ENCODE results near the gene SMPX.

The SMPX gene

DNA sequence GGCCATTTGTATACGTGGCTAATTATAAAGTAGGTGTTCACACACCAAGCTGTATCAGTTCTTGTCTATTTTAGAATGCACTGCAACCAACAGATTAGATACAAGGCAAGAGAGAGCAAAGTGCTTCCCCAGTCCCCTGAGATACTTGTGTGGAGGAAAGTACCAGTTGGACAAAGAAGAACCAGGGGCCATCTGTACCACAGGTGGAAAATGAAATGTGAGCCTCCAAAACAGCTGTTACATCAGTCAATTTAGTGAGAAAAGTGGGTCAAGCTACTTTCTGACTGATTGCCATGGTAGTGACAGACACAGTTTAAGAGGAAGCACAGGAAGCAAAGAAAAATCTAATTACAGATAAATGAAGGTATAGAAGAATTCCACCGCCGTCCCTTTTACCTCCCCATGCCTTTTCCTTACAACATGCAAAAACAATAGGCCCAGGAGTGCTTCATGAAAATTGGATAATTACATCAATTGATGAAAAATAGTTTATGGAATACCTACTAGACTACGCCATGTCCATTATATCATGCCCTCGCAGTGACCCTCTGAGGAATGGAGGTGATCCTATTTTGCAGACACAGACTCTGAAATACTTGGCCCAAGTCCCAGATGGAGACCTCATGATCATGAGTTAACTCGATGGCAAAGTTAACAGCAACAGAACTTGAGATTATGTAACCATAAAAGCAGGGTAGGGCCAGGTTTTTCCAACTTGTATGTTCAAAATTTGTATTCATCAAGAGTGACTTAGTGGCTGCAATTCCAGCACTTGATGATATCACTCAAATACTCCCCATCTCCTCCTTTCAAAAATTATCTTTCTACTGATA lies 15.8 kb downstream of the SMPX start:
- DNase-seq: no peak

DNA sequence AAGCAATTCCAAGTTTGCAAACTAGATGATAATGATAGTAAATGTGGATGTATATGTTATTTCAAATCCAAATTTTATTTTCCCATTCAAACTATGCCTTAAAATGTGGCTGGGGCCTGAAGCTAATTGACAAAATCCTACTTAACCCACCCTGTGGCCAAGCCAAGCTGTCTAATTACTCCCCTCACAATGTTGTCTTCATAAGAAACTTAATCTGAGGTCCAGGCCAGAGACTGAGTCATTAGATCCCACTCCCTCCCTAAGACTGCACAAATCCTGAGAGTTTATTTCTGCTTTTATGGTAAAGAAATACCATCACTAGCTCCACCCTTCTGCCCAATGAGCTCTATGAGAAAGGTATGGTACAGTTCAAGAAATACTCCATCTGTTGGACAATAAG lies 16.6 kb downstream of the SMPX start:
- no peak for DNase-seq

DNA sequence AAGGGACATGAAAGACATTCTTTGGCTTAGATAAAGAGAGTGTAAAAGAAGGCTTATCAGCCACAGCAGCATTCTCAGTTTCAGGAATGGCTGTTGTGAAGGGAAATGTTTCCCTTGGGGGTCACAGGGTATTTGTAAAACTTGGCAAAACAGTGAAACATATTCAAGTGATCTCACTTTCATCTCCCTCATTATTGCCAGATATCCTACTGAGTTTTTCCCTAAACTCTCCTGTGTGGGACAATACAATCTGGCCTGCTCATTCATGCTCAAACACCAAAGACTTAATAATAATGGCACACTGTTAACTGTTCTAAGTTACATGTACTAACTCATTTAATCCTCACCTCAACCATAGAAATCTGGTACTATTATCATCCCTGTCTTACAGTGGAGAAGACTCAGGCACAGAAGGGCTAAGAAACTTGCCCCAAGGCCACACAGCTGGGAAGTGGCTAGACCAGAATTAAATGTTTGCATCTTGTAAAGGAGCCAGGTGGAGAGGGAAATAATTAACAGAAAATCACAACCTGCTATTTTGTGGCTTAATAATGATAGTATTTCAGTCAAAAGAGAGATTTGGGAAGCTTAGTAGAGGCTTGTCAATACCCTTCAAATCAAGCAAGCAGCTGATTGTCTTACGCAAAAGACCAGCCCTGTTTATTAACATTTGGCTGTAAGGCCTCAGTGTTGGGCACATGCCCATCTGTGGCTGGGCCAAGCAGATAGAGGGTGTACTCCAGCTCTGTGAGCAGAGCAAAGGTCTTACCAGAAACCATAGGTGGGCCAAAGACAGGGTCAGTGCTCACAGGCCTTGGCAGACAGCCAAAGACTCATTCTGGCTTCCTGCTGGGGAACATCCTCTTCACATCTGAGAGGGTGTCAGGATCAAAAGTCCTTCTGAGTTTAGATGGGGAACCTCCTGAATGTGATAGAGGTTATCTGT lies 17.3 kb downstream of the SMPX start:
- no peak for DNase-seq

DNA sequence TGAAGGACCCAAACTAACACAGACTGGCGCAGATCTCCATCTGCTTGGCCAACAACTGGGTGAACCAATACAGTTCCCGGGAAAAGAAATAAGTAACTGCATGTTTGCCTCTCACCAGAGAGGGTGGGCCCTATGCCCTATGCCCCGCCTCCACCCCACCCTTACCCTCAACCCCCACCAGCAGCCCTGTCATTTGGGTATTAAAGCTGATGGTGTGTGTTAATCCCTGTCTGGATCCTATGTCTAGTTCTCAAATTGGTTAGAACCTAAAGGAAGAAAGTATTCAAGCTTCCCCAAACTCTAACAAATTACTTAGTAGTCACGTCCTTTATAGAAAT lies 19.0 kb downstream of the SMPX start:
- no peak for DNase-seq

DNA sequence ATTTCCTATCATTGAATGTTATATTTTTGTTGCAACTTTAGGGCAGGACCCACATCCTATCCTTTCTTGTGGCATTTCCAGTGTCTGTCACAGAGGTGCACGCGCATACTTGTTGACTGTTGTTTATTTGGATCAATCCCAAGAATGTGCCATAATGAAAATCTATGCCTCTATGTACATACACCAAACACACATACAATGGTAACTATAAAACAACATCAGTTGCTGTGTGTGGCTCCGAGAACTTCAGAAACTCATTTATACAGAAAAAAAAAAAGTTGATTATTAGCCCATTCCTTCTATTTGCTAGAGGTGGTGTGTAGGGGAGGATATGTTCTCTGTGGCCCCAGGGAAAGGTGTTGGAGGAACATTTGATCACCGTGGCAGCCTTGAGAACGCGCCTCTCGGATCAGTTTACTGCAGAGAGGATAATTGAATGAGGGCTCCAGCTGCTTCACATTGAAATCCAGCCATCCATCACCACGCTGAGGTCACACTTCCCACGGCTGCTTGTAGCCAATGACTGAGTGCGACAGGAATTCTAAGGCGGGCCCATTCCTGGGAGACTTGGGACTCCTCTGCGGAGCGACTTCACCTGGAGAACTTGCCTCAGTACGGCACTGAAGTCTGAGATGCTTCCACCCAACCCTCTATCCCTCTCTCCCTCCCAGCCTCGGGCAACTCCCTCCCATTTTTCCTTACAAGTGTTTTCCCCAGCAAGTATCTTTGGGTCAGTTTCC lies 19.5 kb downstream of the SMPX start:
- DNase-seq: no peak

DNA sequence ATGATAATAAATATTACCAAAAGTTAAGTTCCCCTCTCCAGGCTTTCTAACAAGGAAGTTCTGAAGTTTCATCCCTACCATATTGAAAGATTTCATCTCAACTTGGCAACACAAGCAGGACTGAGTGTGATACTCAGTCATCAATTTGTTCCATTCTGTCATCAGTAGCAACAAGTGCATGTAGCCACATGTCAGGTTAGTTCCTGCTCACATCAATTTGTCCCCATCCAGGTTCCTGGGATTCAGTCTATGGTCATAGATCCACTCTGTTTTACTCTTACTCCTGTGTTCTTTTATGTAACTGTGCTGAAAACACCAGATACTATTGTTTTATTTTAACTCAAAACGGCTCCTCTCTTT lies 22.2 kb downstream of the SMPX start:
- DNase-seq: no peak

DNA sequence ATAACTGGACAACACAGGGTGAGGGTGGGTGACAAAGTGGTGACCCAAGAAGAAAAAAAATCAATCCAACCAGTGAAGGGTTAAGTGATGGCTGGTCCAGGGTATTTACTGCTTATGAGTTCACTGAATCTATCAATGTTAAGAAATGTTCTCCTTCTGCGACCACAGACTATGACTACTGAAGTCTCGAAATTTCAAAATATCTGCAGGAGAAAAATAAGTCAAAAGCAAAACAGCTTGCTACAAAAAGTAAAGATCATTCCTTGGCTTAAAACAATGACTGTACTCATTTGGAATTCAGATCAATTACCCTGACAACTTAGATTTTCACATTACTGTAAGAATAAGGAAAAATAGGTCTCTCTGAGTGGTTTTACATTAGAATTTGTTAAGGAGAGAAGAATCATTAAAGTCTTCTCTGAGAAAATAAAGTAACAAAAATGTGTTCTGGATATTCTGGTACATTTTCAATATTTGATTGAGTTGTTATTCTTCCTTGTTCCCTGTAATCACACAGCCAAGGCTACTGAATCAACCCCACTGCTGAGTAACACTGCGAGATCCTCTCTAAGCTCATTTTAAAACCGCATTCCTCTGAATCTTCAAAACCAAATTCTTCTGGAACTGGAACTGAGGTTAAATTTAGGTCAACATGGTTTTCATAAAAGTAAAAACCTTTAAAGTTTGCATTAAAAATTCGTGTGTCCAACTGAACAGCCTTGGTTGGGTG lies 22.7 kb downstream of the SMPX start:
- DNase-seq: no peak

DNA sequence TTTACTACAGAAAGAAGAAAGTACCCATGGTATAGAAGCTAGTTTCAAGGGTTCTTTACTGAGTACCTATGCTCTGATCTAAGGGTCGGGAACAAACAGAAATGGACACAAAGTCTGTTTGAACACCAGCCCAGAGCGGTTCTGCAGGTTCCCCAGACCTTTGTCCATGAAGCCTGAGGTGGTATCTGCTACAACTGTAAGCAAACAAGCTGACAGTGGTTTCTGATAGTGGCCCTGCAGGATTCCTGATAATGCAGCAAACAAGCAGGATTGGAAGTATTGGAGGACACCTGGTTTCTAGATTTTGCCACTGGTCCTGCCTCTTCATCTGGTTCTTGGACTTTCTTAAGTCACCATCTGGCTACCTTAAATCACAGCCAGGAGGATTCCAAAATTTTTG lies 23.7 kb downstream of the SMPX start:
- DNase-seq: no peak

DNA sequence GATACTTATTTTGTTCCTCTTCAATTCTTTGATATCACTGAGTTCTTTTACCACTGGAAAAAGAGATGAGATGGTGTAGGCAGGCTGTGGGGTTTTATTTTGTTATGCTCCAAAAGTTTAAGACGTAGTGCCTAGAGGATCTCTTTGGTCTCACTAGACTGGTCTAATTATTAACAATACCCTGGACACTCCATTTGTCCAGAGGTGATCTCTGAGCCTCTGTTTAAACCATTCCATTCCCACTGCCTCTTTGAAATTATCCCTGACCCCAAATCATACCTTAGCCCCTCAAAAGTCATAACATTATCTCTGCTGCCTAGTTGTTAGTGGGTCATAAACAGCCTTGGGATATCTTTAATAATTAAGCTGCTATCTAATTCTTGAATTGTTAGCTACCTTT lies 24.2 kb downstream of the SMPX start:
- no peak for DNase-seq

DNA sequence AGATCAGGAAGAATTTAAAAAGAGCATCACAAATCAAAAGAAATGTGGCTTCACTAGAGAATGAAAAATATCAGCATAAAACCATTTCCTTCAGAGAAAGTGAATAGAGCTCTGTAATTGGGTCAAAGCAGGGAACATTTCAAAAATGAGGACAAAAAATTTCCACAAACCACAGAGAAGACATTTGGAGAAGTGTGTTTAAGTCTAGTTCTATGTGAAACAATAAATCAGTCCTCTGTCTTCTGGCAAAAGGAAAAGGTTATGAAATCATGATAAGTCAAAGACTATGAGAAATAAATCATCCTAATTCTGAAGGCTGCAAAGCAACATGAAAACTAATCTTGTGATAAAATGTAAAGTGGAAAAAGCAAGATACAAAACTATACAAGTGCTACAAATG lies 27.9 kb downstream of the SMPX start:
- no peak for DNase-seq

DNA sequence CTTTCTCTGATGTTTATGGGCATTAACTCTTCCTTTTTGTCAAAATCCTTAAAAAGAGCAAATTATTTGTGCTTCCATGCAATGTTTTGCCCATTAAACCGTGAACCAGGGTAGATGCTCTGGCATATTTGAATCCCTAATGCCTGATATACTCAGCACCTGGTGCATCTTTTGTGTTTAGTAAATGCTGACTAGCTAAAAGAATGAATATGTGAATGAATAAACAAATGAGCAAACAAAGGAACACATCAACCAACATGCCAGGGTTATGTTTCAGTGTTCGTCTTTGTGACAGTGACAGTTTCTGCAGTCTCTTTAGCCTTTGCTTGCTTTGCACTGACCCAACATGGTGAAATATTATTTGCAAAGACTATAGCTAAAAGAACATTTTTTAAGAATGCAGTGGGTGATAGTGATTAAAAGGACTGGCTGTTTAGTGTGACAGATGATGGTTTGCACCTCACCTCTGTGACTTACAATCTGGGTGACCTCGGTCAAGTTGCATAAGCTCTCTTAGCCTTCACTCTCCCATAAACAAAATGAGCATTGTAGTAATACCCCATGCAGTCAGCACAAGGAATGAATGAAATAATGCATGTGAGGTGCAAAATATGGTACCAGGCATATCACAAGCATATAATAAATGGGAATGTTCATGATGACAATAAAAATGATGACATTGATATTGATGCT lies 29.5 kb downstream of the SMPX start:
- no peak for DNase-seq

DNA sequence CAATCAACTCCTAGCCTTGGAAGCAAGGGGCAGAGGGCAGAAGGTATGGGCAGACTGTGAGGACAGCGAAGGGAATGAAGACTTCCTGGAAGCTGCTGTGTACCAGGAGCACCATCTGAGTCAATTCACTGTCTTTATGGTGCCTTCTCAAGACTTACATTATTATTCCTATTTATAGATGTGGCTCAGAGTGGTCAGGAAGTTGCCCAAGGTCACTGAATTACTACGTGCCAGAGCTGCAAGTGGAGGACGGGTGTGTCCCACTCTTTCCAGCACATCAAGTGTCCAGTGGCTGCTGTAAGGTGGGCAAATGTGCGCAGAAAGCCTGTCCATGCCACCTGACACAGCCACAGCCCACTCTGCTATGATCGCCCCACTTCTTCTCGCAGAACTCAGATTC lies 32.0 kb downstream of the SMPX start:
- DNase-seq: no peak

DNA sequence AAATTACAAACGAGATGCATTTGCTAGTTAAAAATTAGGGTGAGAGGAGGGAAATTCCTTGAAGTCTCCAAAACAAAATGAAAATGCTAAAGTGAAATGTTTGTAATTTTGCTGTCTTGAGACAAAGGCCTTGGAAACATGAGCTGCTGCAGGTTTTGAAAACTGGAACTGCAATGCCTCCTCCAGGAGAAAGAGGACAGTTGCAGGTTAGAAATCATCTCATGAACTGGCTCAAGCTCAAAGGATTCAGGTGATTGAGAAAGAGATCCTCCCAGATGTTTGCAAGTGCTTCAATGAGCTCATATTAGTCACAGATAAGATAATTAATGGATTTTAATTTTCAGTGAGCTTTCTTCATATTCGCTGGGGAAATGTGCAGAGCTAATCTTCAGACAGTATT lies 32.4 kb downstream of the SMPX start:
- DNase-seq: no peak

DNA sequence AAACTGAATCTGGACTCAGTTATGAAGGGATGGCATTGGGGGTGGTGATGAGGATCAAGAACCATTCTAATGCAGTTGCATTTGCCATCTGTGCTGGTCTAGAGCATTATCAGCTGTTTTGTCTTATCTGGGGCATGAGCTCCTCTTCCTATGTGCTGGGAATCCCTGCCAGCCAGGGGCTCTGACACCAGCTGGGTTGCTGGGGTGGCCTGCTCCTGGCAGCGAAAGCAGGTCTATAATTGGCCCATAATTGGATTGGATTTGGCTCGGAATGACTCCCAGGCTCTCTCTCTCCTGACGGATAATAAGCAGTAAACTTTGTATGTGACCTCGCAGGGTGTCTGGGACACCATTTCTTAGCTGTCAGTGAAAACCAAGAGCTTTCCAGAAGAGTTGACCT lies 34.1 kb downstream of the SMPX start:
- DNase-seq: no peak

DNA sequence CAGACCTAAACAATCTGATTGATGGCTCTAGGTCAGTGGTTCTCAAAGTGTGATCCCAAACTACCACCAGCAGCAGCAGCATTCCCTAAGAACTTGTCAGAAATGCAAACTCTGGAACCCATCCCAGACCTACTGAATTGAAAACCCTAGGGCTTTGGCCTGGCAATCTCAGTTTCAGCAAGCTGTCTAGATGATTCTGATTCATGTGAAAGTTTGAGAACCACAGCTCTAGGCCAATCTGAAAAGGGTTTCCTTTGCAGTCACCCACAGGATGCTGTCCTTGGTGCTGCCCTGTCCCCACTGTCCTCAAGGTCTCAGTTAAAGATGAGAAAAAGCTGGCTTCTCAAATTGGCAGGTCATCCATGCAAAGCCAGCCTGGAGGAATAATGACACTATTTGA lies 34.8 kb downstream of the SMPX start:
- no peak for DNase-seq

DNA sequence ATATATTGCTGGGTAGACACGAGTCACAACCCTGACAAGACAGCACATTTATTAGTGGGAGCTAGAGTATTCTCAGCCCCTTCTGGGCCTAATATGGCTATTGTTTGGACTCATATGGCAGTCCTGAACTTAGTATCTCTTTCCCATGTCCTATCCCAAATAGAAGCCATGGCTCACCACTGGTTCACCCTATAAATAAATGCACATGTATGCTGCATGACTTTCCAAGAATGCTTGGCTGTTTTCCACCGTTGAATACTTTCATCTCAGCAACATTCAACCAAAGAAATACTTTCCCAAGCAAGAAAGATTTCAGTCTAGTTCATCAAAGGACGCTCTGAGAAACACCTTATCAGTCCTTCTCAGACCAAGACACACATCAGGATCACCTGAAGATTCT lies 36.7 kb downstream of the SMPX start:
- no peak for DNase-seq

DNA sequence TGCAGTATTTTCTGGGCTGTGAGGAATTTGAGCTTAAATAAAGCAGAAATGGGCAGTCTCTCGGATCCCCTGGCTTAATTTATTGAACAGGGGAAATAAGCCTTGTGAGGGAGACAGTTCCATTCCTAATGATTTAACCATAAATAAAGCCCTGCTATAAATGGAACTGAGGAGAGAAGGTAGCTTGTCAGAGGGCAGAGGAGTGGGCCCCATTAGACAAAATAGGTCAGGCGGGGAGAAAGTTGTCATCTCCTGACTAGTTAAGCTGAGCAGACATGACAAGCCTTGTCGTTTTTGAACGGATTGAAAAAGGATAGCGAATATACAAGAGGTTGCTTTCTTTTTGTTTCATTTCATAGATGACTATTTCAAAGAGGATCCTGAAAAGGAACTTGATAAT lies 39.3 kb downstream of the SMPX start:
- no peak for DNase-seq

DNA sequence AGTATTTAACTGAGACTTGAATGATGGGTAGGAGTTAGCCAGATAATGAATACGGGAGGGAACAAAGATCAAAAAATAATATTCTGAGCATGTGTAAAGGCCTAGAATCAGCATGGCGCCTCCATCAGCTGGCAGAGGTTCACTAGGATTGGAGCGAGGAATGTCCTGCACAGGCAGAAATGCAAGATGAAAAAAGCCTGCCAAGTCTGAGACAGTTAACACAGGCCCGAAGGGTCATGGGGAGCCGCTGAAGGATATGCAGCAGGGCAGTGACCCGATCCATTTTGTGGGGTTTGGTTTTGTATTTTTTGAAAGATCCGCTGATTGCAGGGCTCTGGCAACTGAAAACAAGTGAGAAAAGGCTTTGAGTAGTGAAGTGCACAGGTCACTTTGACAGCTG lies 40.1 kb downstream of the SMPX start:
- no peak for DNase-seq

DNA sequence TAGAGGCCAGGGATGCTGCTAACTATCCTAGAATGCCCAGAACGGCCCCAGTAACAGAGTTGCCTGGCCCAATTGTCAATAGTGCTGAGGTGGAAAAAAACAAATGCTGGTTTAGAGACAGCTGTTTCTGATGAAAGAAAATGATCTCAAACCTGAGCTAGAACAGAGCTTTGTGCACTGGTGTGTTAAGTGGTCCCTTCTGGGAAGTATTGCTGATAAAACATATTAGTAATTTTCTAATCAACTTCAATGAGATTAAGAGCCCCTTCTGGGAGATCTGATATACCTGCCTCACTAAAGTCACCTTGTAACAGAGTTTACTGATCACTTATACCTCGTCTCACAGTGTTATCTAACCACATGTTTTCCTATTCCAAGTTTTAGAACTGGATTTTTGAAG lies 42.1 kb downstream of the SMPX start:
- DNase-seq: no peak

DNA sequence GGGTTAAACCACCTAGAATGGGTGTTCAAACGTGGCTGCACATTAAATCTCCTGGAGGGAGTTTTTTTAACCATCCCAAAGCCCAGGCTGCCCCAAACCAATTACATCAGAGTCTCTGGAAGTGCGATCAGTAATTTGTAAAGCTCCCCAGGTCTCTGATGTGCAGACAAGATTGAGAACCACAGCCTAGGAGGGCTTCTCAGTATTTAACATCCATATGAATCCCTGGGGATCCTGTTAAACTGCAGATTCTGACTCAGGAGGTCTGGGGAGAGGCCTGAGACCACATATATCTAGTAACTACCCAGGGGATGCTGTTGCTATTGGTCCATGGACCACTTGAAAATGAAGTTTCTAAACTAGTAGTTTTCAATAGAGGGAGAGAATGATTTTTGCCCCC lies 42.6 kb downstream of the SMPX start:
- DNase-seq: no peak

DNA sequence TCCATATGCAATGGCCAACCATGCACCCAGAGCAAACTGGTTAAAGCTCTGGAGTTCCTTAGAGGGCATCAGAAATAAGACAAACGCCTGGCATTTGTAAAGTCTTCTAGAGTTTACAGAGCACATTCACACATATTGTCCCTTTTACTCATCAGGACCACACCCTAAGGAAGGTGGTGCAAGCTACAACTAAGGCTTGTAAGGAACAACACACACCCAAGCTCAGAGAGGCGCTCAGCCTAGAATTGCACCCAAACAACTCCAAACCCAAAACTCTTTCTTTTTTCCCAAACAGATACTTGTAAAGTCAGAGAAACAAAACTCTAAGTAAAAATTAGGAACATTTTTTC lies 46.1 kb downstream of the SMPX start:
- DNase-seq: no peak

DNA sequence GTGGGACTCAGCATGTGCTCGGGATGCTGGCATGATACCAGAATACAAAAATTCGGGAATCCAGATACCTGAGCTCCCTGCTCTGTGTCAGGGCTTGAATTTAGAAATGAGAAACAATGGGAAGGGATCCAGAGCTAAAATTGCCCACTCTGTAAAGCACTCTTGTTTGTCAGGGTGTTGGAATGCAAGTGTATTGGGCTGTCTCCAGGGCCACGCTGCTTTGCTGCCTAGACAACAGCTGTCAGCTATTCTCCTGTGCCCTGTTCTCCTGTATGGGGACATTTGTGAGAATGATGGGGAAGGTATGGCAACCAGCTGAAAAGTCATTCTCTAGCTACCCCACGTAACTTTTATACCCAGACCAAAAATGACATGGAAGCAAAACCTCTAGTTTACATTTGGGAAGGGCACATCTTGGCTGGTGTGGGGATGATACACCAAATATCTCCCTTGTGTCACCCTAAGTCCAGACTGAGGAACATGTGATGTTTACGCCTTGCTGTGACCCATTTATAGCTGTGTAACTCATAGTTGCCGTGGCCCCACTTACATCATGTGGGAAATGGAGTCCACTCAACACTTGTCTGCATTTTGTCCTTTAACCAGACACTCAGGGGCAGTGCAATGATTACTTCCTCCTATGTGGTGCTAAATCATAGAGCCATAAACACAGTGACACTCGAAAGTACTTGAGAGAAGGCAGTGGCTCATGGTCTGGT lies 46.6 kb downstream of the SMPX start:
- no peak for DNase-seq

Data from NK-92 treated with Interleukin-12 subunit alpha and Interleukin-12 subunit beta, amount 100 ng/mL, for 24 hours (cell line).